Sigmoid colon (tissue), 7 donors: ENCODE measurements around the gene NEK2. TPM values are rescaled to one million over a fixed set of nuclear protein-coding genes. Genes with fewer than 3 reads are reported as not detected.

Source experiments
- DNase-seq: peaks from one replicate; pipeline ENCODE4 v3.0.0-alpha.2; 2019
- H3K27ac ChIP-seq, 4 donors: fragments of 200-600 bp; sonication (generic); one replicate each; pipeline ENCODE4 v1.5.1; 2016 to 2019; ENCODE audit warnings: mild to moderate bottlenecking in 1 of 4
- H3K27me3 ChIP-seq, 3 donors: fragments of 200-600 bp; sonication (generic); one replicate each; pipeline ENCODE4 v1.5.1; 2019; ENCODE audit warnings: mild to moderate bottlenecking in 1 of 3
- H3K36me3 ChIP-seq, 4 donors: fragments of 200-600 bp; sonication (generic); one replicate each; pipeline ENCODE4 v1.5.1; 2016 to 2019
- H3K4me1 ChIP-seq, 4 donors: fragments of 200-600 bp; sonication (generic); one replicate each; pipeline ENCODE4 v1.5.1; 2017 to 2019
- H3K4me3 ChIP-seq, 4 donors: fragments of 200-600 bp; sonication (generic); one replicate each; pipeline ENCODE4 v1.5.1; 2017 to 2019; ENCODE audit warnings: mild to moderate bottlenecking in 2 of 4, moderate library complexity in 1 of 4
- H3K9me3 ChIP-seq, 4 donors: fragments of 200-600 bp in 3 of 4; sonication (generic) in 3 of 4; one replicate each; pipeline versions ENCODE4 v1.5.1 to v1.6.1; 2013 to 2019
- CTCF ChIP-seq, 4 experiments: fragments of 450-650 bp in 3 of 4; fragments of 200-600 bp in 1 of 4; IDR thresholded peaks; one replicate each; pipeline ENCODE4 v1.5.1; 2016 to 2019; ENCODE audit warnings: antibody characterized with exemption in 4 of 4, mild to moderate bottlenecking in 3 of 4, moderate library complexity in 2 of 4
- EP300 ChIP-seq, 4 donors: sonication (generic); formaldehyde crosslinking; IDR thresholded peaks; one replicate each; pipeline ENCODE4 v1.6.1; 2017; ENCODE audit warnings: antibody characterized with exemption in 4 of 4
- POLR2A ChIP-seq, 2 donors: fragments of 450-650 bp; IDR thresholded peaks; one replicate each; pipeline ENCODE4 v1.6.1; 2016; ENCODE audit warnings: antibody characterized with exemption in 2 of 2, mild to moderate bottlenecking in 2 of 2, moderate library complexity in 2 of 2
- POLR2AphosphoS5 ChIP-seq, 4 donors: sonication (generic); formaldehyde crosslinking; IDR thresholded peaks; one replicate each; pipeline ENCODE4 v1.6.1; 2017; ENCODE audit warnings: antibody characterized with exemption in 4 of 4
- WGBS, 2 donors: extraction: QIAGEN DNeasy Blood & Tissue Kit; methylation state at CpG; one replicate each; pipeline ENCODE4 v1.1.7; 2013; 5-methylcytosine and 5-hydroxymethylcytosine counted together
- intact Hi-C: fragments of 100-400 bp; cut with DNase I; formaldehyde crosslinking; loops from one replicate; pipeline ENCODE4 v1.15.1; 2023
- polyA plus RNA-seq, 3 donors: library from polyadenylated mRNA; stranded (reverse); fragments of 200-250 nt; gene quantifications; one replicate each; pipeline ENCODE4 v1.2.3, GENCODE V29; 2013
- total RNA-seq, 4 donors: library from RNA; depleted of rRNA; stranded (reverse); fragments of >200 nt; gene quantifications; one replicate each; pipeline ENCODE4 v1.1.0, GENCODE V29; 2016
- donor health status: healthy with polysubstance abuse.
- donor health status: Bipolar disorder and iron deficiency.
- donor health status: healthy.

NEK2 gene
- total and polyA plus RNA-seq, 7 donors: 0.41 to 11.5 (median 1.9) TPM; not detected in 2

GRCh38 chr1:211708926-211709325 lies 33.5 kb upstream of the NEK2 start:
- no peak overlapping the region for H3K4me3 ChIP-seq
- H3K27ac ChIP-seq: no peak overlapping the region
- peaks cover 0 to 13% (median 5%) of the 10 kb centered on the region in 4 donors for H3K4me1 ChIP-seq
- no peaks in the 10 kb centered on the region for H3K9me3 ChIP-seq
- H3K27me3 ChIP-seq: no peaks in the 10 kb centered on the region
- H3K36me3 ChIP-seq: no peaks in the 10 kb centered on the region
- intact Hi-C loops: no loop called here
- DNase-seq: no peak
- WGBS, 2 donors: 88 to 93% methylated on average over 4 of the region's 4 CpGs
- TF ChIP-seq POLR2AphosphoS5 (IDR thresholded peaks at IDR 0.05) (no peak), CTCF (IDR thresholded peaks at IDR 0.05) (no peak), POLR2A (IDR thresholded peaks at IDR 0.05) (no peak), EP300 (IDR thresholded peaks at IDR 0.05) (no peak)

GRCh38 chr1:211708006-211708405 lies 32.6 kb upstream of the NEK2 start:
- no peak for TF ChIP-seq CTCF (IDR thresholded peaks at IDR 0.05)
- no peak for TF ChIP-seq POLR2A (IDR thresholded peaks at IDR 0.05)
- no peak for TF ChIP-seq EP300 (IDR thresholded peaks at IDR 0.05)
- no peak for TF ChIP-seq POLR2AphosphoS5 (IDR thresholded peaks at IDR 0.05)
- Histone ChIP-seq H3K36me3 (no peaks in the 10 kb centered on the region), H3K9me3 (no peaks in the 10 kb centered on the region), H3K4me3 (no peak overlapping the region), H3K27ac (no peak overlapping the region), H3K27me3 (no peaks in the 10 kb centered on the region), H3K4me1 (peaks cover 0 to 13% (median 5%) of the 10 kb centered on the region in 4 donors)
- 95 to 96% methylated on average over 6 of the region's 6 CpGs for WGBS, 2 donors
- no peak for DNase-seq
- intact Hi-C loops: no loop called here

GRCh38 chr1:211705467-211706091 lies 30.2 kb upstream of the NEK2 start:
- peak overlapping the region in 1 of 4 donors; percentile 3 for H3K27ac ChIP-seq
- no peaks in the 10 kb centered on the region for H3K36me3 ChIP-seq
- H3K9me3 ChIP-seq: no peaks in the 10 kb centered on the region
- H3K27me3 ChIP-seq: no peaks in the 10 kb centered on the region
- WGBS, 2 donors: 62 to 72% methylated on average over 6 of the region's 6 CpGs
- H3K4me3 ChIP-seq: no peak overlapping the region
- DNase-seq: no peak
- no peak for TF ChIP-seq POLR2AphosphoS5 (IDR thresholded peaks at IDR 0.05)
- TF ChIP-seq POLR2A (IDR thresholded peaks at IDR 0.05): no peak
- no peak for TF ChIP-seq CTCF (IDR thresholded peaks at IDR 0.05)
- TF ChIP-seq EP300 (IDR thresholded peaks at IDR 0.05): no peak
- H3K4me1 ChIP-seq: peaks cover 0 to 13% (median 5%) of the 10 kb centered on the region in 4 donors
- intact Hi-C loops: no loop called here

GRCh38 chr1:211704543-211704942 lies 29.1 kb upstream of the NEK2 start:
- Histone ChIP-seq H3K9me3 (no peaks in the 10 kb centered on the region), H3K4me3 (no peak overlapping the region), H3K27me3 (no peaks in the 10 kb centered on the region), H3K36me3 (no peaks in the 10 kb centered on the region), H3K4me1 (peaks cover 0 to 13% (median 5%) of the 10 kb centered on the region in 4 donors), H3K27ac (no peak overlapping the region)
- DNase-seq: no peak
- no peak for TF ChIP-seq EP300 (IDR thresholded peaks at IDR 0.05)
- no peak for TF ChIP-seq POLR2AphosphoS5 (IDR thresholded peaks at IDR 0.05)
- no peak for TF ChIP-seq CTCF (IDR thresholded peaks at IDR 0.05)
- TF ChIP-seq POLR2A (IDR thresholded peaks at IDR 0.05): no peak
- WGBS, 2 donors: 95 to 96% methylated on average over 3 of the region's 3 CpGs
- intact Hi-C loops: no loop called here
